Lower lobe of right lung (tissue), 2 donors: Measurements from ENCODE around the gene LAMC1. TPM values are rescaled to one million over a fixed set of nuclear protein-coding genes. Genes with fewer than 3 reads are reported as not detected.
A peak's percentile ranks its signal among the peaks of the same experiment; 100 is the strongest.

ENCODE experiments used
- ATAC-seq, 2 donors: fragments of 200-7000 bp; cut with Tn5 transposase; one replicate each; pipeline ENCODE4 v1.9.1; 2020 to 2022; ENCODE audit warnings: mild to moderate bottlenecking in 2 of 2, moderate library complexity in 2 of 2
- DNase-seq: peaks from one replicate; pipeline ENCODE4 v3.0.0-alpha.2; 2020
- H3K27ac ChIP-seq: fragments of 200-600 bp; one replicate; pipeline ENCODE4 v1.8.0; 2022
- H3K27me3 ChIP-seq: fragments of 200-600 bp; one replicate; pipeline ENCODE4 v1.8.0; 2022; ENCODE audit warnings: low read depth
- H3K36me3 ChIP-seq: fragments of 200-600 bp; one replicate; pipeline ENCODE4 v1.8.0; 2022; ENCODE audit warnings: mild to moderate bottlenecking
- H3K4me1 ChIP-seq: fragments of 200-600 bp; one replicate; pipeline ENCODE4 v1.8.0; 2022
- H3K4me3 ChIP-seq: fragments of 200-600 bp; one replicate; pipeline ENCODE4 v1.8.0; 2022; ENCODE audit warnings: mild to moderate bottlenecking
- H3K9me3 ChIP-seq: fragments of 200-600 bp; one replicate; pipeline ENCODE4 v1.8.0; 2022
- CTCF ChIP-seq: fragments of 200-600 bp; IDR thresholded peaks from one replicate; pipeline ENCODE4 v1.8.0; 2022; ENCODE audit warnings: antibody characterized with exemption, mild to moderate bottlenecking
- intact Hi-C: fragments of 100-400 bp; cut with DNase I; formaldehyde crosslinking; loops from one replicate; pipeline ENCODE4 v1.11.0; 2022
- total RNA-seq: library from RNA; stranded (reverse); fragmentation: NEBNext Ultra II Directional; extraction: Animal tissue kit (Norgen Biotek cat#: 25700); gene quantifications from one replicate; pipeline ENCODE4 v1.2.1, GENCODE V29; 2021
- donor health status: DM: no; HTN: yes; CAD: no; lungs with severe emphysema.

The LAMC1 gene
- total RNA-seq, 1 donor from 2014 or later, result 96.9 TPM

- TF ChIP-seq CTCF, result no peak
- Histone ChIP-seq H3K4me1 (no peaks in the 10 kb centered on the region), H3K27me3 (no peaks in the 10 kb centered on the region), H3K27ac (no peak overlapping the region), H3K9me3 (no peaks in the 10 kb centered on the region), H3K4me3 (no peak overlapping the region), H3K36me3 (no peaks in the 10 kb centered on the region)
- ATAC-seq (no peak), DNase-seq (no peak)
- intact Hi-C loops, result no loop called here
These were observed 132.7 kb downstream of the LAMC1 start for GRCh38 chr1:183155939-183156338.

- H3K27me3 ChIP-seq, result no peaks in the 10 kb centered on the region
- peak; percentile 98 for ATAC-seq
These were observed 136.7 kb downstream of the LAMC1 start for GRCh38 chr1:183159960-183160359.

GRCh38 chr1:183161391-183161790, 138.2 kb downstream of the LAMC1 start:
- Histone ChIP-seq H3K4me3 (no peak overlapping the region), H3K9me3 (no peaks in the 10 kb centered on the region), H3K27me3 (no peaks in the 10 kb centered on the region), H3K27ac (no peak overlapping the region), H3K36me3 (no peaks in the 10 kb centered on the region), H3K4me1 (no peaks in the 10 kb centered on the region)
- DNase-seq, result no peak
- intact Hi-C loops, result no loop called here
- no peak for TF ChIP-seq CTCF
- ATAC-seq, result no peak

More at GRCh38 chr1:183159960-183160359, 136.7 kb downstream of the LAMC1 start:
- no peak for TF ChIP-seq CTCF
- Histone ChIP-seq H3K27ac (no peak overlapping the region), H3K36me3 (no peaks in the 10 kb centered on the region), H3K4me3 (no peak overlapping the region), H3K9me3 (no peaks in the 10 kb centered on the region), H3K4me1 (no peaks in the 10 kb centered on the region)
- intact Hi-C loops, result no loop called here
- DNase-seq, result peak; percentile 84

GRCh38 chr1:183163316-183163715, 140.1 kb downstream of the LAMC1 start:
- intact Hi-C loops, result no loop called here
- ATAC-seq, result no peak

GRCh38 chr1:183164340-183164739, 141.1 kb downstream of the LAMC1 start:
- no peaks in the 10 kb centered on the region for H3K9me3 ChIP-seq
- DNase-seq (no peak), ATAC-seq (peak; percentile 40 to 49)
- H3K27me3 ChIP-seq, result no peaks in the 10 kb centered on the region
- intact Hi-C loops, result no loop called here
- TF ChIP-seq CTCF, result no peak
- H3K4me1 ChIP-seq, result no peaks in the 10 kb centered on the region
- H3K27ac ChIP-seq, result no peak overlapping the region
- no peaks in the 10 kb centered on the region for H3K36me3 ChIP-seq
- no peak overlapping the region for H3K4me3 ChIP-seq

More at GRCh38 chr1:183163316-183163715, 140.1 kb downstream of the LAMC1 start:
- no peak overlapping the region for H3K4me3 ChIP-seq
- H3K9me3 ChIP-seq, result no peaks in the 10 kb centered on the region
- no peak for TF ChIP-seq CTCF
- H3K27me3 ChIP-seq, result no peaks in the 10 kb centered on the region
- H3K36me3 ChIP-seq, result no peaks in the 10 kb centered on the region
- no peak for DNase-seq
- H3K4me1 ChIP-seq, result no peaks in the 10 kb centered on the region
- no peak overlapping the region for H3K27ac ChIP-seq

- ATAC-seq (no peak), DNase-seq (no peak)
- H3K36me3 ChIP-seq, result no peaks in the 10 kb centered on the region
- TF ChIP-seq CTCF, result no peak
- no peaks in the 10 kb centered on the region for H3K27me3 ChIP-seq
- intact Hi-C loops, result no loop called here
- H3K4me1 ChIP-seq, result no peaks in the 10 kb centered on the region
- no peaks in the 10 kb centered on the region for H3K9me3 ChIP-seq
- no peak overlapping the region for H3K4me3 ChIP-seq
- H3K27ac ChIP-seq, result no peak overlapping the region
These were observed 141.7 kb downstream of the LAMC1 start for GRCh38 chr1:183164963-183165362.
